ENCODE results near the gene CTNNBL1.

The CTNNBL1 gene

GRCh38 chr20:37735541-37735940 is 41.7 kb downstream of the CTNNBL1 start:
- H3K27ac ChIP-seq (ENCODE audit: low read depth, low read length), result no peak overlapping the region
- no peaks in the 10 kb centered on the region for H3K9me3 ChIP-seq (ENCODE audit: control insufficient read depth in 1 of 2, low read length in 2 of 2)
- no peaks in the 10 kb centered on the region for H3K27me3 ChIP-seq (ENCODE audit: control insufficient read depth in 1 of 2, insufficient read depth in 2 of 2, low read length in 2 of 2)
- H3K9ac ChIP-seq (ENCODE audit: low read depth in 1 of 2, low read length in 2 of 2), result no peak overlapping the region
- no peaks in the 10 kb centered on the region for H3K4me1 ChIP-seq (ENCODE audit: control insufficient read depth in 1 of 2, insufficient read depth in 2 of 2, low read length in 2 of 2)
- no peak overlapping the region for H3K4me3 ChIP-seq (ENCODE audit: low read depth in 1 of 2, low read length in 2 of 2)
- peaks cover 15 to 49% of the 10 kb centered on the region in 2 donors for H3K36me3 ChIP-seq (ENCODE audit: control insufficient read depth in 1 of 2, insufficient read depth in 2 of 2, low read length in 2 of 2)

GRCh38 chr20:37736132-37736531 is 42.3 kb downstream of the CTNNBL1 start:
- H3K27me3 ChIP-seq (ENCODE audit: control insufficient read depth in 1 of 2, insufficient read depth in 2 of 2, low read length in 2 of 2), result no peaks in the 10 kb centered on the region

GRCh38 chr20:37737826-37738420 is 44.1 kb downstream of the CTNNBL1 start:
- Histone ChIP-seq H3K36me3 (ENCODE audit: control insufficient read depth in 1 of 2, insufficient read depth in 2 of 2, low read length in 2 of 2) (peaks cover 15 to 47% of the 10 kb centered on the region in 2 donors), H3K4me1 (ENCODE audit: control insufficient read depth in 1 of 2, insufficient read depth in 2 of 2, low read length in 2 of 2) (no peaks in the 10 kb centered on the region), H3K9ac (ENCODE audit: low read depth in 1 of 2, low read length in 2 of 2) (no peak overlapping the region), H3K27me3 (ENCODE audit: control insufficient read depth in 1 of 2, insufficient read depth in 2 of 2, low read length in 2 of 2) (no peaks in the 10 kb centered on the region), H3K27ac (ENCODE audit: low read depth, low read length) (no peak overlapping the region), H3K4me3 (ENCODE audit: low read depth in 1 of 2, low read length in 2 of 2) (no peak overlapping the region), H3K9me3 (ENCODE audit: control insufficient read depth in 1 of 2, low read length in 2 of 2) (no peaks in the 10 kb centered on the region)

More at GRCh38 chr20:37736132-37736531, 42.3 kb downstream of the CTNNBL1 start:
- no peak overlapping the region for H3K27ac ChIP-seq (ENCODE audit: low read depth, low read length)
- no peak overlapping the region for H3K4me3 ChIP-seq (ENCODE audit: low read depth in 1 of 2, low read length in 2 of 2)
- H3K4me1 ChIP-seq (ENCODE audit: control insufficient read depth in 1 of 2, insufficient read depth in 2 of 2, low read length in 2 of 2), result no peaks in the 10 kb centered on the region
- no peak overlapping the region for H3K9ac ChIP-seq (ENCODE audit: low read depth in 1 of 2, low read length in 2 of 2)
- H3K9me3 ChIP-seq (ENCODE audit: control insufficient read depth in 1 of 2, low read length in 2 of 2), result no peaks in the 10 kb centered on the region
- peaks cover 15 to 49% of the 10 kb centered on the region in 2 donors for H3K36me3 ChIP-seq (ENCODE audit: control insufficient read depth in 1 of 2, insufficient read depth in 2 of 2, low read length in 2 of 2)

- no peak overlapping the region for H3K4me3 ChIP-seq (ENCODE audit: low read depth in 1 of 2, low read length in 2 of 2)
- no peaks in the 10 kb centered on the region for H3K27me3 ChIP-seq (ENCODE audit: control insufficient read depth in 1 of 2, insufficient read depth in 2 of 2, low read length in 2 of 2)
- peaks cover 0 to 3% of the 10 kb centered on the region in 2 donors for H3K4me1 ChIP-seq (ENCODE audit: control insufficient read depth in 1 of 2, insufficient read depth in 2 of 2, low read length in 2 of 2)
- no peak overlapping the region for H3K27ac ChIP-seq (ENCODE audit: low read depth, low read length)
- peaks cover 10 to 37% of the 10 kb centered on the region in 2 donors for H3K36me3 ChIP-seq (ENCODE audit: control insufficient read depth in 1 of 2, insufficient read depth in 2 of 2, low read length in 2 of 2)
- H3K9ac ChIP-seq (ENCODE audit: low read depth in 1 of 2, low read length in 2 of 2), result no peak overlapping the region
- H3K9me3 ChIP-seq (ENCODE audit: control insufficient read depth in 1 of 2, low read length in 2 of 2), result no peaks in the 10 kb centered on the region
Measured at GRCh38 chr20:37741055-37741454, 47.2 kb downstream of the CTNNBL1 start.

- Histone ChIP-seq H3K9ac (ENCODE audit: low read depth in 1 of 2, low read length in 2 of 2) (no peak overlapping the region), H3K27ac (ENCODE audit: low read depth, low read length) (no peak overlapping the region), H3K4me3 (ENCODE audit: low read depth in 1 of 2, low read length in 2 of 2) (no peak overlapping the region), H3K4me1 (ENCODE audit: control insufficient read depth in 1 of 2, insufficient read depth in 2 of 2, low read length in 2 of 2) (peaks cover 0 to 3% of the 10 kb centered on the region in 2 donors), H3K9me3 (ENCODE audit: control insufficient read depth in 1 of 2, low read length in 2 of 2) (no peaks in the 10 kb centered on the region), H3K36me3 (ENCODE audit: control insufficient read depth in 1 of 2, insufficient read depth in 2 of 2, low read length in 2 of 2) (peaks cover 13 to 37% of the 10 kb centered on the region in 2 donors), H3K27me3 (ENCODE audit: control insufficient read depth in 1 of 2, insufficient read depth in 2 of 2, low read length in 2 of 2) (no peaks in the 10 kb centered on the region)
Measured at GRCh38 chr20:37741570-37741969, 47.7 kb downstream of the CTNNBL1 start.

GRCh38 chr20:37742131-37742530 is 48.3 kb downstream of the CTNNBL1 start:
- H3K9ac ChIP-seq (ENCODE audit: low read depth in 1 of 2, low read length in 2 of 2), result no peak overlapping the region

GRCh38 chr20:37744347-37744746 is 50.5 kb downstream of the CTNNBL1 start:
- H3K9ac ChIP-seq (ENCODE audit: low read depth in 1 of 2, low read length in 2 of 2), result no peak overlapping the region
- H3K27me3 ChIP-seq (ENCODE audit: control insufficient read depth in 1 of 2, insufficient read depth in 2 of 2, low read length in 2 of 2), result no peaks in the 10 kb centered on the region
- peaks cover 19 to 29% of the 10 kb centered on the region in 2 donors for H3K36me3 ChIP-seq (ENCODE audit: control insufficient read depth in 1 of 2, insufficient read depth in 2 of 2, low read length in 2 of 2)
- H3K4me3 ChIP-seq (ENCODE audit: low read depth in 1 of 2, low read length in 2 of 2), result no peak overlapping the region
- no peaks in the 10 kb centered on the region for H3K9me3 ChIP-seq (ENCODE audit: control insufficient read depth in 1 of 2, low read length in 2 of 2)
- H3K4me1 ChIP-seq (ENCODE audit: control insufficient read depth in 1 of 2, insufficient read depth in 2 of 2, low read length in 2 of 2), result peaks cover 0 to 3% of the 10 kb centered on the region in 2 donors
- no peak overlapping the region for H3K27ac ChIP-seq (ENCODE audit: low read depth, low read length)

More at GRCh38 chr20:37742131-37742530, 48.3 kb downstream of the CTNNBL1 start:
- no peak overlapping the region for H3K27ac ChIP-seq (ENCODE audit: low read depth, low read length)
- H3K4me3 ChIP-seq (ENCODE audit: low read depth in 1 of 2, low read length in 2 of 2), result no peak overlapping the region
- H3K9me3 ChIP-seq (ENCODE audit: control insufficient read depth in 1 of 2, low read length in 2 of 2), result no peaks in the 10 kb centered on the region
- H3K27me3 ChIP-seq (ENCODE audit: control insufficient read depth in 1 of 2, insufficient read depth in 2 of 2, low read length in 2 of 2), result no peaks in the 10 kb centered on the region
- H3K36me3 ChIP-seq (ENCODE audit: control insufficient read depth in 1 of 2, insufficient read depth in 2 of 2, low read length in 2 of 2), result peaks cover 17 to 33% of the 10 kb centered on the region in 2 donors
- H3K4me1 ChIP-seq (ENCODE audit: control insufficient read depth in 1 of 2, insufficient read depth in 2 of 2, low read length in 2 of 2), result peaks cover 0 to 3% of the 10 kb centered on the region in 2 donors

- no peak overlapping the region for H3K4me3 ChIP-seq (ENCODE audit: low read depth in 1 of 2, low read length in 2 of 2)
- no peak overlapping the region for H3K9ac ChIP-seq (ENCODE audit: low read depth in 1 of 2, low read length in 2 of 2)
- no peaks in the 10 kb centered on the region for H3K27me3 ChIP-seq (ENCODE audit: control insufficient read depth in 1 of 2, insufficient read depth in 2 of 2, low read length in 2 of 2)
- no peaks in the 10 kb centered on the region for H3K9me3 ChIP-seq (ENCODE audit: control insufficient read depth in 1 of 2, low read length in 2 of 2)
- H3K36me3 ChIP-seq (ENCODE audit: control insufficient read depth in 1 of 2, insufficient read depth in 2 of 2, low read length in 2 of 2), result peaks cover 24 to 34% of the 10 kb centered on the region in 2 donors
- H3K4me1 ChIP-seq (ENCODE audit: control insufficient read depth in 1 of 2, insufficient read depth in 2 of 2, low read length in 2 of 2), result peaks cover 0 to 3% of the 10 kb centered on the region in 2 donors
- no peak overlapping the region for H3K27ac ChIP-seq (ENCODE audit: low read depth, low read length)
Measured at GRCh38 chr20:37745553-37745952, 51.7 kb downstream of the CTNNBL1 start.

GRCh38 chr20:37748015-37748414 is 54.2 kb downstream of the CTNNBL1 start:
- H3K9me3 ChIP-seq (ENCODE audit: control insufficient read depth in 1 of 2, low read length in 2 of 2), result no peaks in the 10 kb centered on the region
- H3K27ac ChIP-seq (ENCODE audit: low read depth, low read length), result no peak overlapping the region
- H3K9ac ChIP-seq (ENCODE audit: low read depth in 1 of 2, low read length in 2 of 2), result no peak overlapping the region
- H3K4me3 ChIP-seq (ENCODE audit: low read depth in 1 of 2, low read length in 2 of 2), result no peak overlapping the region
- H3K36me3 ChIP-seq (ENCODE audit: control insufficient read depth in 1 of 2, insufficient read depth in 2 of 2, low read length in 2 of 2), result peaks cover 27 to 37% of the 10 kb centered on the region in 2 donors
- peaks cover 0 to 3% of the 10 kb centered on the region in 2 donors for H3K4me1 ChIP-seq (ENCODE audit: control insufficient read depth in 1 of 2, insufficient read depth in 2 of 2, low read length in 2 of 2)
- no peaks in the 10 kb centered on the region for H3K27me3 ChIP-seq (ENCODE audit: control insufficient read depth in 1 of 2, insufficient read depth in 2 of 2, low read length in 2 of 2)

GRCh38 chr20:37749218-37749617 is 55.4 kb downstream of the CTNNBL1 start:
- peaks cover 0 to 3% of the 10 kb centered on the region in 2 donors for H3K4me1 ChIP-seq (ENCODE audit: control insufficient read depth in 1 of 2, insufficient read depth in 2 of 2, low read length in 2 of 2)
- H3K27me3 ChIP-seq (ENCODE audit: control insufficient read depth in 1 of 2, insufficient read depth in 2 of 2, low read length in 2 of 2), result no peaks in the 10 kb centered on the region
- no peaks in the 10 kb centered on the region for H3K9me3 ChIP-seq (ENCODE audit: control insufficient read depth in 1 of 2, low read length in 2 of 2)
- no peak overlapping the region for H3K4me3 ChIP-seq (ENCODE audit: low read depth in 1 of 2, low read length in 2 of 2)
- H3K9ac ChIP-seq (ENCODE audit: low read depth in 1 of 2, low read length in 2 of 2), result no peak overlapping the region
- H3K27ac ChIP-seq (ENCODE audit: low read depth, low read length), result no peak overlapping the region
- peaks cover 27 to 37% of the 10 kb centered on the region in 2 donors for H3K36me3 ChIP-seq (ENCODE audit: control insufficient read depth in 1 of 2, insufficient read depth in 2 of 2, low read length in 2 of 2)

Data from duodenal mucosa (tissue), 2 donors.